HG03571 (cell line): ENCODE results near the gene TAL1.
"Not testable (repeated sequence)": the region's sequence is repeated elsewhere in the genome, so short reads cannot be mapped to it uniquely, and the experiment has no call there.

Source experiments
- ATAC-seq: cut with Tn5 transposase; IDR thresholded peaks from one replicate; pipeline ENCODE4 v1.9.1; 2021; ENCODE audit not compliant: unreplicated experiment

Gene TAL1

GRCh38 chr1:47232187-47232874 lies at the start of gene TAL1:
Gene TAL1 (minus strand): TSS chr1:47232225. CDS start chr1:47225888, 6,337 bp downstream.
- no peak for ATAC-seq

DNA sequence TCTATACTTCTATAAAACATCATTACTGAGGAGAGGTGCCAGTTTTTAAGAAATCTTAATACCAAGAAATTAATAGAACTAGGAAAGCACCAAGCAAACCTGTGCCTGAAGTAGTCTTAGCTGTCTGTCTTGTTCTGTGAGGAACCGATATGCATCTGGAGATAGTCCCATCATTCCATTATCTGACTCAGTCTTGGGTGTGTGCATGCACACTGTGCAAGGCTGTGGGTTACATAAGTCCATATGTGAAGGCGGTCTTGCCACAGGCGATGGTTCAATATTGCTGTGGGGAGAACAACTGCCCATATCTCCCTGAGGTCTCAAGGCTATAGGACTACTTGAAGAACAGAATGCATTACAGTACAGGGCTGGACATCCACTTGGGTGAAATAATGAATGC lies 48.1 kb upstream of the TAL1 start:
- no peak for ATAC-seq

GRCh38 chr1:47276850-47277249 lies 44.8 kb upstream of the TAL1 start:
- ATAC-seq = no peak

DNA sequence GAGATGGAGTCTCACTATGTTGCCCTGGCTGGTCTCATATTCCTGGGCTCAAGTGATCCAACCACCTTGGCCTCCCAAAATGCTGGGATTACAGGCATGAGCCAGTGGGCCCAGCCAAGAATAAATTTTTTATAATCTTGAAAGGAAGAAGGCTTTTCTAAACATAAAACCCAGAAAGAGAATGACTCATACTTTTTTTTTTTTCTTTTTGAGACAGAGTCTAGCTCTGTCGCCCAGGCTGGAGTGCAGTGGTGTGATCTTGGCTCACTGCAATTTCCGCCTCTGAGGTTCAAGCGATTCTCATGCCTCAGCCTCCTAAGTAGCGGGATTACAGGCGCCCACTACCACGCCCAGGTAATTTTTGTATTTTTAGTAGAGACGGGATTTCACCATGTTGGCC lies 43.8 kb upstream of the TAL1 start:
- ATAC-seq = not testable (repeated sequence)

- not testable (repeated sequence) for ATAC-seq
Measured at GRCh38 chr1:47265529-47265928, 33.5 kb upstream of the TAL1 start.

DNA sequence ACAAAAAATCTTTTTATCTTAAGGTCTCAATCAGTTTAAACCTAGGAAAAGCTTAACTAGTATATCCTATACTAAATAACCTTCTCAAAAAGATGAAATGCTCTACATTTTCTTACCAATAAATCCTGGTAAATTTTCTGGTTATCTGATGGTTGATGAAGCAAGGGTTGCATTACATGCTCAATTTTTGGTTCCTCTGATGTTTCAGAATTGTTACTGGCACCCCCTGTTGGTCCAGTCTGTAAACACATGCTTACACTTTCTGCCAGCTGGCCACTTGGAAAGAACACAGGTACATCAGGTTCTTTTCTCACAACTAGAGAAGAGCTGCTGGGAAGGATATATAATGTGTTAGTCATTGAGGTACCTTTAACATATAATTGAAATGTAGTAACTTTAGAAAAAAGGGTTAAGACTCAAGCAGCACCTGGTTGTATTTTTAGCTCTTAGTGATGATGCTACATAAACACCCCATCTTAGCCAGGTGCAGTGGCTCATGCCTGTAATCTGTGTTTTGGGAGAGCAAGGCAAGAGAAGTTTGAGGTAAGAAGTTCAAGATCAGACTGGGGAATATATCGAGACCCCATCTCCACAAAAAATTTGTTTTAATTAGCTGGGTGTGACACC lies 30.9 kb upstream of the TAL1 start:
- peak; percentile 64 for ATAC-seq

- no peak for ATAC-seq
Measured at GRCh38 chr1:47257224-47257623, 25.2 kb upstream of the TAL1 start.

- no peak for ATAC-seq
Measured at GRCh38 chr1:47252795-47253194, 20.8 kb upstream of the TAL1 start.

DNA sequence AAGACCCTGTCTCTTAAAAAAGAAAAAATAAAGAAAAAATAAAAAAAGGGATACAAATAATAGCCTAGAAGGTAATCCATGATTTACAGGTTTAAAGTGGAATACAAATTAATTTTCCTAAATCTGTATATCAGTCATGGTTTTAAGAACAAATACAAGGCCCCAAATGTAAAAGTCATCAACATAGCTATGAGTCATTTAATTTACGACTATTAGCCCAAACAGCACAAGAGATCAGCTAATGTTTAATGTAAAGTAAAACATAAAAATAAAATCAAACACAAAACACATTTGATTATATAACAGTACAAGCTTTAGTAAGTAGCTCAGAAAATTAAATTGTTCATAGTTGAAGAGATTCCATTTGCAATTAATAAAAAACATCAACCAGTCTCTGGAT lies 20.3 kb upstream of the TAL1 start:
- no peak for ATAC-seq

- no peak for ATAC-seq
Measured at GRCh38 chr1:47249755-47250154, 17.7 kb upstream of the TAL1 start.

GRCh38 chr1:47244339-47244862 lies 12.4 kb upstream of the TAL1 start:
- ATAC-seq = no peak

GRCh38 chr1:47243910-47244309 lies 11.9 kb upstream of the TAL1 start:
- ATAC-seq = no peak

DNA sequence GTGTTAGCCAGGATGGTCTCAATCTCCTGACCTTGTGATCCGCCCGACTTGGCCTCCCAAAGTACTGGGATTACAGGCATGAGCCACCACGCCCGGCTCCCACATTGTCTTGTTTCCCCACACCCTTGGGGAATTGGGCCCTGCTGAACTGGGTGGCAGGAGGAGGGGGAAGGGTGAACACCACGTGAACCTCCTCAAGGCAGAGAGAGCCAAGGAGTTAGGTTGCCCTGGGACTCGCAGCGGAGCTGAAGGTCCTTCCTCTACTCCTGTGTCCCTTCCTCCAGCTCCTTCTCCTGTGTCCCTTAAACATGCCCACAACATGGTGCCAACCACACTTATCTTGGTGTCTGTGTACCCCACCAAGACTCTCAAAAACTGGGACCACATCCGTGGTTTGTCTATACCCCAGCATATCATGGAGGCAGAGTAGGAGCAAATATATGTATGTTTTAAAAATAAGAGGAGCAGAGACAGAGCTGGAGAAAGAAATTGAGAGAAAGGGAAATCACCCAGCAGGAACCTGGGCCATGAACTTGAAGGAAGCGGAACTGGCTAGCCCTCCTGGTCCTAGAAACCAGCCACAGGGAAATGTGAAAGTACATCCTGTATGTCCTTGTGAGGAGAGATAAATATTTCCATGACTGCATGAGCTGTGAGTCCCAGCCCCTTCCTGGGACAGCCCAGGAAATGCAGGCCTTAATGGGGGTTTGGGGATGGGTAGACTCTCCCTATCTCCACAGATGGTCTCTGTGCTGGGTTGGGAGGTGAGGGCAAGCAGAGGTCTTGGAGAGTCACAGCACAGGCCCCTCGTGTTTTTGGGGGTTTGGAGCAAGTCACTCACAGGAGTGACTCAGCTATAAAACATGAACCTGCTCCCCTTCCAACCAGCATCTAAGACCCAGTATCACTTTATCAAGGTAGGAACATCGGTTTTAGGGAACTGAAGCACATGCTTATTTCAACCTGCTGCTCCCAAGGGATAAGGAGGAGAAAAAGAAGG lies 9.4 kb upstream of the TAL1 start:
- no peak for ATAC-seq

- no peak for ATAC-seq
Measured at GRCh38 chr1:47238935-47239592, 7.0 kb upstream of the TAL1 start.

GRCh38 chr1:47235806-47236205 lies 3.8 kb upstream of the TAL1 start:
- no peak for ATAC-seq

- ATAC-seq = no peak
Measured at GRCh38 chr1:47235241-47235681, 3.2 kb upstream of the TAL1 start.

- no peak for ATAC-seq
Measured at GRCh38 chr1:47233186-47233585, 1.2 kb upstream of the TAL1 start.

GRCh38 chr1:47231301-47232186 lies 481 bp downstream of the TAL1 start:
- ATAC-seq = no peak

- ATAC-seq = no peak
Measured at GRCh38 chr1:47230692-47231300, 1.2 kb downstream of the TAL1 start.
